H1 (cell line): ENCODE measurements around the gene TNXB. TPM values are rescaled to one million over a fixed set of nuclear protein-coding genes. Genes with fewer than 3 reads are reported as not detected.

Experiments
- CTCF ChIA-PET: fragments of 300-600 bp; sonication (Branson Sonifier 250); formaldehyde crosslinking; loops from one replicate; lab custom pipeline; 2021; ENCODE audit not compliant: partially characterized antibody; lab: Charles Lee
- POLR2A ChIA-PET: fragments of 300-600 bp; sonication (Branson Sonifier 250); formaldehyde crosslinking; loops from one replicate; lab custom pipeline; 2021; ENCODE audit warnings: inconsistent platforms; ENCODE audit not compliant: partially characterized antibody; lab: Charles Lee
- DNase-seq, 2 experiments: peaks; one replicate each; pipeline versions ENCODE4 v3.0.0 to v3.0.0-alpha.2; 2010 to 2022; ENCODE audit warnings: low spot score in 2 of 2, low read depth in 1 of 2, mixed read lengths in 1 of 2
- FAIRE-seq: peaks from 2 replicates; lab custom pipeline; 2011; peaks lifted over from hg19 to GRCh38; lab: Jason Lieb, UNC
- H2AFZ ChIP-seq: 2 replicates; pipeline ENCODE4 v1.8.1; 2012; ENCODE audit warnings: low read length, inconsistent platforms
- H2AK5ac ChIP-seq: 2 replicates; pipeline ENCODE4 v1.6.1; 2013; ENCODE audit warnings: low read depth, low read length
- H2BK120ac ChIP-seq: replicated peaks from 2 replicates; pipeline ENCODE3; 2013; ENCODE audit warnings: low read depth, low read length, inconsistent platforms
- H2BK12ac ChIP-seq: 2 replicates; pipeline ENCODE4 v1.6.1; 2013; ENCODE audit warnings: low read depth, low read length
- H2BK15ac ChIP-seq: 2 replicates; pipeline ENCODE4 v1.6.1; 2013; ENCODE audit warnings: low read length
- H2BK20ac ChIP-seq: 2 replicates; pipeline ENCODE4 v1.6.1; 2013; ENCODE audit warnings: low read length
- H2BK5ac ChIP-seq: 2 replicates; pipeline ENCODE4 v1.6.1; 2013; ENCODE audit warnings: low read depth, low read length
- H3K14ac ChIP-seq: 2 replicates; pipeline ENCODE4 v1.6.1; 2013; ENCODE audit warnings: inconsistent platforms; ENCODE audit not compliant: insufficient read length
- H3K18ac ChIP-seq: 2 replicates; pipeline ENCODE4 v1.6.1; 2013; ENCODE audit warnings: low read length; ENCODE audit errors: extremely low read depth
- H3K23ac ChIP-seq: 2 replicates; pipeline ENCODE4 v1.6.1; 2013; ENCODE audit warnings: inconsistent platforms; ENCODE audit not compliant: insufficient read length
- H3K23me2 ChIP-seq: 2 replicates; pipeline ENCODE4 v1.6.1; 2013; ENCODE audit warnings: low read depth, low read length
- H3K27ac ChIP-seq: 2 replicates; pipeline ENCODE4 v1.6.1; 2011; ENCODE audit warnings: low read depth, low read length, inconsistent platforms
- H3K27me3 ChIP-seq, 4 experiments: replicated peaks in 1 of 4; 1 replicate in 1 of 4; 2 replicates in 3 of 4; pipeline versions ENCODE4 v1.6.1 to v1.8.1; 2011 to 2013; ENCODE audit warnings: low read length in 3 of 4, mild to moderate bottlenecking in 3 of 4, inconsistent platforms in 2 of 4, mixed read lengths in 2 of 4, moderate library complexity in 1 of 4; ENCODE audit not compliant: control insufficient read depth in 3 of 4, insufficient read depth in 3 of 4; ENCODE audit errors: extremely low read depth in 1 of 4
- H3K36me3 ChIP-seq, 4 experiments: 2 replicates each; pipeline versions ENCODE4 v1.6.1 to v1.8.1; 2011 to 2013; ENCODE audit warnings: mild to moderate bottlenecking in 4 of 4, low read length in 3 of 4, moderate library complexity in 2 of 4, control low read depth in 1 of 4, inconsistent platforms in 1 of 4; ENCODE audit not compliant: insufficient read depth in 4 of 4, control insufficient read depth in 2 of 4
- H3K4ac ChIP-seq: replicated peaks from 2 replicates; pipeline ENCODE3; 2013; ENCODE audit warnings: low read length, low read depth, mixed read lengths, inconsistent platforms; ENCODE audit not compliant: insufficient read length
- H3K4me1 ChIP-seq, 4 experiments: replicated peaks in 1 of 4; 1 replicate in 1 of 4; 2 replicates in 3 of 4; pipeline versions ENCODE4 v1.6.1 to v1.8.1; 2011 to 2013; ENCODE audit warnings: low read length in 3 of 4, inconsistent platforms in 2 of 4, mixed read lengths in 1 of 4; ENCODE audit not compliant: insufficient read depth in 4 of 4, control insufficient read depth in 3 of 4
- H3K4me2 ChIP-seq, 2 experiments: 2 replicates each; pipeline versions ENCODE4 v1.6.1 to v1.8.1; 2011 to 2013; ENCODE audit warnings: low read depth in 2 of 2, low read length in 2 of 2, control low read depth in 1 of 2, inconsistent platforms in 1 of 2, mild to moderate bottlenecking in 1 of 2; ENCODE audit not compliant: insufficient read depth in 1 of 2
- H3K4me3 ChIP-seq, 4 experiments: fragments of 200-600, 300-600 bp in 1 of 4; sonication (generic), shearing (Covaris generic), sonication (Bioruptor Twin) in 1 of 4; 2 replicates each; pipeline versions ENCODE4 v1.5.1 to v1.8.1; 2011 to 2016; ENCODE audit warnings: low read length in 4 of 4, low read depth in 3 of 4, control low read depth in 2 of 4, inconsistent platforms in 2 of 4, mild to moderate bottlenecking in 2 of 4, mixed read lengths in 1 of 4, moderate library complexity in 1 of 4; ENCODE audit not compliant: insufficient read depth in 2 of 4; ENCODE audit errors: extremely low read depth in 1 of 4
- H3K56ac ChIP-seq: replicated peaks from 2 replicates; pipeline ENCODE3; 2013; ENCODE audit warnings: low read depth, mild to moderate bottlenecking, mixed read lengths, low read length, inconsistent platforms; ENCODE audit not compliant: insufficient read length
- H3K79me1 ChIP-seq: 2 replicates; pipeline ENCODE4 v1.6.1; 2013; ENCODE audit warnings: low read depth, low read length, control low read depth
- H3K79me2 ChIP-seq, 2 experiments: 2 replicates each; pipeline versions ENCODE4 v1.6.1 to v1.8.1; 2012 to 2013; ENCODE audit warnings: low read length in 2 of 2, mild to moderate bottlenecking in 2 of 2, inconsistent platforms in 1 of 2; ENCODE audit not compliant: insufficient read depth in 2 of 2, control insufficient read depth in 1 of 2
- H3K9ac ChIP-seq, 4 experiments: replicated peaks in 1 of 4; 1 replicate in 1 of 4; 2 replicates in 3 of 4; pipeline versions ENCODE4 v1.6.1 to v1.8.1; 2011 to 2013; ENCODE audit warnings: low read depth in 3 of 4, low read length in 3 of 4, control low read depth in 2 of 4, mild to moderate bottlenecking in 2 of 4, moderate library complexity in 2 of 4, inconsistent platforms in 1 of 4; ENCODE audit errors: extremely low read depth in 1 of 4
- H3K9me3 ChIP-seq, 2 experiments: 2 replicates each; pipeline versions ENCODE4 v1.6.1 to v1.8.1; 2012 to 2013; ENCODE audit warnings: mild to moderate bottlenecking in 2 of 2, moderate library complexity in 2 of 2, control low read depth in 1 of 2, inconsistent platforms in 1 of 2, low read depth in 1 of 2, low read length in 1 of 2, mixed read lengths in 1 of 2; ENCODE audit not compliant: insufficient read depth in 2 of 2
- H4K20me1 ChIP-seq, 2 experiments: replicated peaks in 1 of 2; 2 replicates each; pipeline versions ENCODE3 to v1.8.1; 2011 to 2013; ENCODE audit warnings: inconsistent platforms in 2 of 2, low read length in 2 of 2, mild to moderate bottlenecking in 1 of 2; ENCODE audit not compliant: insufficient read depth in 2 of 2, control insufficient read depth in 1 of 2
- H4K5ac ChIP-seq: 2 replicates; pipeline ENCODE4 v1.6.1; 2013; ENCODE audit warnings: low read length, low read depth, mixed read lengths, inconsistent platforms; ENCODE audit not compliant: insufficient read length
- H4K8ac ChIP-seq: 2 replicates; pipeline ENCODE4 v1.8.0; 2013; ENCODE audit warnings: mild to moderate bottlenecking, moderate library complexity, low read length, inconsistent platforms; ENCODE audit not compliant: insufficient read depth; ENCODE audit errors: extremely low read depth
- H4K91ac ChIP-seq: replicated peaks from 2 replicates; pipeline ENCODE3; 2013; ENCODE audit warnings: low read length, mixed read lengths, inconsistent platforms; ENCODE audit not compliant: insufficient read length
- CTCF ChIP-seq, 3 experiments: IDR thresholded peaks; 1 replicate in 2 of 3; 2 replicates in 1 of 3; pipeline versions ENCODE4 v1.5.1 to v1.6.1; 2011; ENCODE audit warnings: low read length in 3 of 3, mild to moderate bottlenecking in 3 of 3, inconsistent platforms in 2 of 3, low read depth in 1 of 3, moderate library complexity in 1 of 3; ENCODE audit not compliant: insufficient read depth in 1 of 3; ENCODE audit errors: control extremely low read depth in 1 of 3
- EP300 ChIP-seq, 2 experiments: IDR thresholded peaks; 1 replicate in 1 of 2; 2 replicates in 1 of 2; pipeline ENCODE4 v1.6.1; 2011 to 2012; ENCODE audit warnings: low read depth in 2 of 2, low read length in 2 of 2, mild to moderate bottlenecking in 2 of 2, borderline replicate concordance in 1 of 2, inconsistent platforms in 1 of 2, moderate library complexity in 1 of 2
- NRF1 ChIP-seq: IDR thresholded peaks from 2 replicates; pipeline ENCODE4 v1.6.1; 2011; ENCODE audit warnings: mild to moderate bottlenecking, low read depth, low read length, improper control_type of control experiment
- RAD21 ChIP-seq, 2 experiments: IDR thresholded peaks in 1 of 2; conservative IDR thresholded peaks in 1 of 2; 2 replicates each; pipeline ENCODE4 v1.6.1; 2011; ENCODE audit warnings: low read depth in 2 of 2, low read length in 2 of 2, improper control_type of control experiment in 1 of 2, inconsistent platforms in 1 of 2, mild to moderate bottlenecking in 1 of 2, moderate library complexity in 1 of 2
- WGBS, 2 experiments: shearing (Covaris generic) in 1 of 2; methylation state at CpG; one replicate each; pipeline versions ENCODE4 v1.1.6 to v1.1.7; 2013 to 2015; ENCODE audit warnings: low lambda C conversion rate in 2 of 2, mixed read lengths in 2 of 2, inconsistent platforms in 1 of 2, low coverage in 1 of 2, missing lambda C conversion rate in 1 of 2; ENCODE audit not compliant: insufficient replicate concordance in 2 of 2, insufficient coverage in 1 of 2, insufficient read length in 1 of 2; ENCODE audit errors: extremely low coverage in 1 of 2, missing lambda C conversion rate in 1 of 2; 5-methylcytosine and 5-hydroxymethylcytosine counted together
- polyA plus RNA-seq, 7 experiments: library from polyadenylated mRNA; depleted of rRNA in 3 of 7; stranded (reverse) in 5 of 7; unstranded in 2 of 7; fragments of >200 nt in 5 of 7; fragments of 200-250 nt in 2 of 7; gene quantifications; 1 replicate in 5 of 7; 2 replicates in 1 of 7; 4 replicates in 1 of 7; pipeline versions ENCODE4 v1.2.1 to v1.2.3, GENCODE V29; 2011 to 2013; ENCODE audit warnings: missing spikeins in 2 of 7, mixed read lengths in 2 of 7
- total RNA-seq: library from RNA; stranded (reverse); fragmentation: NEBNext Ultra II Directional; extraction: Animal tissue kit (Norgen Biotek cat#: 25700); gene quantifications from 2 replicates; pipeline ENCODE4 v1.2.1, GENCODE V29; 2021

Gene TNXB
- total and polyA plus RNA-seq, 2 of the 8 experiments (the other 6 are each of a cell fraction or from before 2014, with no cell fraction given): 3.1 to 4.8 TPM

GRCh38 chr6:32085759-32086459 lies 23.2 kb downstream of the TNXB start:
- ChIA-PET CTCF (interaction anchor here (0.6 to 4.8 kb wide), 10 partner anchors 10 to 1214 kb away, joined by 3 to 30 read pairs (median 3); partner anchors contain the start of gene TNXB), POLR2A (interaction anchor here (0.6 to 2.3 kb wide), 5 partner anchors 25 to 995 kb away, joined by 3 to 8 read pairs (median 3); no protein-coding TSS in a partner anchor)
- H3K9me3 ChIP-seq: no peaks in the 10 kb centered on the region
- no peaks in the 10 kb centered on the region; the same call in 1 of the 2 replicates for H3K79me1 ChIP-seq
- peak overlapping the region; percentile 55; the same call in 1 of the 2 replicates for H2AK5ac ChIP-seq
- H4K5ac ChIP-seq: no peak overlapping the region
- H3K18ac ChIP-seq: no peak overlapping the region
- 0 out of 2 replicates have a peak overlapping the region, but pooled peaks have one; percentile 30 for H2BK5ac ChIP-seq
- H3K36me3 ChIP-seq: no peaks in the 10 kb centered on the region
- no peak for FAIRE-seq
- no peak overlapping the region for H3K4ac ChIP-seq
- H4K20me1 ChIP-seq: no peaks in the 10 kb centered on the region
- H4K91ac ChIP-seq: no peak overlapping the region
- no peak overlapping the region for H3K9ac ChIP-seq
- no peak overlapping the region for H2AFZ ChIP-seq
- WGBS, 2 experiments: 84% methylated on average over 17 of the region's 17 CpGs; no CpG with 5 or more reads in 1 of the 2 experiments
- H3K79me2 ChIP-seq: no peaks in the 10 kb centered on the region
- no peak overlapping the region for H4K8ac ChIP-seq
- H3K23me2 ChIP-seq: no peaks in the 10 kb centered on the region; the same call in 1 of the 2 replicates
- H3K4me2 ChIP-seq: no peak overlapping the region
- H2BK15ac ChIP-seq: peak overlapping the region; percentile 61; the same call in 1 of the 2 replicates
- H3K27ac ChIP-seq: no peak overlapping the region
- TF ChIP-seq NRF1 (no peak), EP300 (IDR thresholded peaks at IDR 0.05; ENCODE audit: borderline replicate concordance in 1 of 2, low read depth in 2 of 2, low read length in 2 of 2) (no peak), RAD21 (IDR thresholded peaks at IDR 0.05 in 1 of 2, conservative IDR thresholded peaks at IDR 0.05 in 1 of 2; ENCODE audit: low read depth in 2 of 2, low read length in 2 of 2) (no peak), CTCF (IDR thresholded peaks at IDR 0.05; ENCODE audit: control extremely low read depth in 1 of 3, insufficient read depth in 1 of 3, low read depth in 1 of 3, low read length in 3 of 3) (peak in 1 of 3 experiments; percentile 35; a peak in 2 of 4 replicates)
- H3K23ac ChIP-seq: no peak overlapping the region
- H3K27me3 ChIP-seq: peaks cover 0 to 13% (median 11%) of the 10 kb centered on the region in 4 experiments; a peak in 5 of 7 replicates
- no peak for DNase-seq
- no peak overlapping the region for H3K56ac ChIP-seq
- H2BK12ac ChIP-seq: 0 out of 2 replicates have a peak overlapping the region, but pooled peaks have one; percentile 71
- no peak overlapping the region for H2BK120ac ChIP-seq
- H3K4me1 ChIP-seq: peaks cover 0 to 16% (median 7%) of the 10 kb centered on the region in 4 experiments; a peak in 5 of 7 replicates
- no peak overlapping the region for H3K14ac ChIP-seq
- no peak overlapping the region for H2BK20ac ChIP-seq
- H3K4me3 ChIP-seq: no peak overlapping the region
